Kidney epithelial cell (primary cell): ENCODE measurements around the gene NDUFA8. TPM values are rescaled to one million over a fixed set of nuclear protein-coding genes. Genes with fewer than 3 reads are reported as not detected.

Source experiments
- DNase-seq: peaks from one replicate; pipeline ENCODE4 v3.0.0-alpha.2; 2010; ENCODE audit warnings: low read depth
- H3K27me3 ChIP-seq: 2 replicates; pipeline ENCODE4 v1.6.0; 2011; ENCODE audit warnings: low read length; ENCODE audit not compliant: control insufficient read depth, insufficient read depth
- H3K36me3 ChIP-seq: 2 replicates; pipeline ENCODE4 v1.5.1; 2011; ENCODE audit warnings: low read length; ENCODE audit not compliant: control insufficient read depth, insufficient read depth
- H3K4me3 ChIP-seq: 2 replicates; pipeline ENCODE4 v1.5.1; 2011; ENCODE audit warnings: low read depth, mild to moderate bottlenecking, control low read depth, low read length
- total RNA-seq: library from RNA; depleted of rRNA; stranded (reverse); fragments of >200 nt; gene quantifications from 2 replicates; pipeline ENCODE4 v1.2.3, GENCODE V29; 2015
- TF ChIP-seq, protein P1 (sequence below): IDR thresholded peaks from 2 replicates; pipeline ENCODE4 v1.5.1; 2011; ENCODE audit warnings: mild to moderate bottlenecking, moderate library complexity, low read length, control low read depth, inconsistent platforms; ENCODE audit not compliant: insufficient read depth, poor library complexity, severe bottlenecking

NDUFA8 gene
- total RNA-seq, 1 donor from 2014 or later: 42.7 TPM

- H3K27me3 ChIP-seq: no peaks in the 10 kb centered on the region
- no peak overlapping the region for H3K4me3 ChIP-seq
- no peak for DNase-seq
- TF ChIP-seq, protein P1, sequence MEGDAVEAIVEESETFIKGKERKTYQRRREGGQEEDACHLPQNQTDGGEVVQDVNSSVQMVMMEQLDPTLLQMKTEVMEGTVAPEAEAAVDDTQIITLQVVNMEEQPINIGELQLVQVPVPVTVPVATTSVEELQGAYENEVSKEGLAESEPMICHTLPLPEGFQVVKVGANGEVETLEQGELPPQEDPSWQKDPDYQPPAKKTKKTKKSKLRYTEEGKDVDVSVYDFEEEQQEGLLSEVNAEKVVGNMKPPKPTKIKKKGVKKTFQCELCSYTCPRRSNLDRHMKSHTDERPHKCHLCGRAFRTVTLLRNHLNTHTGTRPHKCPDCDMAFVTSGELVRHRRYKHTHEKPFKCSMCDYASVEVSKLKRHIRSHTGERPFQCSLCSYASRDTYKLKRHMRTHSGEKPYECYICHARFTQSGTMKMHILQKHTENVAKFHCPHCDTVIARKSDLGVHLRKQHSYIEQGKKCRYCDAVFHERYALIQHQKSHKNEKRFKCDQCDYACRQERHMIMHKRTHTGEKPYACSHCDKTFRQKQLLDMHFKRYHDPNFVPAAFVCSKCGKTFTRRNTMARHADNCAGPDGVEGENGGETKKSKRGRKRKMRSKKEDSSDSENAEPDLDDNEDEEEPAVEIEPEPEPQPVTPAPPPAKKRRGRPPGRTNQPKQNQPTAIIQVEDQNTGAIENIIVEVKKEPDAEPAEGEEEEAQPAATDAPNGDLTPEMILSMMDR: no peak
- no peaks in the 10 kb centered on the region for H3K36me3 ChIP-seq
These were observed 55.6 kb downstream of the NDUFA8 start for GRCh38 chr9:122103985-122104384.

DNA sequence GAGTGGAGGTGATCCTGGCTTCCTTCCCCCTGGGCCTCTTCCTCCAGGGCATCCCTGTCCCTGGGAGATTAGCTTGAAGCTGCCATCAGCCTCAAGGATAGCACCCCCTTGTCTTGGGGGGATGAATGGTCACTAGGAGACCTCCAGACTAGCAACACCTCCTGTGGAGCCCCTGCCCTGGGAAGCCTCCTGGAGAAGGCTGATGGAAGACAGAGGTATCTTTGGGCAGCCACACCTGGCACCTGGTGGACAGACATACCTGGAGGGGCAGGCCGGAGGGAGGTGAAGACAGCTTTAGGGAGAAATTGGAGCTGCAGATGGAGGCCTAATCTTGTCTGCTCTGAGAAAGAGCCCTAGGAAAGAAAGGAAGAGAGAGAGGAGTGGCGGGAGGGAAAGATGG is 57.4 kb downstream of the NDUFA8 start:
- TF ChIP-seq, protein P1: no peak
- no peak for DNase-seq
- Histone ChIP-seq H3K4me3 (no peak overlapping the region), H3K27me3 (no peaks in the 10 kb centered on the region), H3K36me3 (no peaks in the 10 kb centered on the region)

DNA sequence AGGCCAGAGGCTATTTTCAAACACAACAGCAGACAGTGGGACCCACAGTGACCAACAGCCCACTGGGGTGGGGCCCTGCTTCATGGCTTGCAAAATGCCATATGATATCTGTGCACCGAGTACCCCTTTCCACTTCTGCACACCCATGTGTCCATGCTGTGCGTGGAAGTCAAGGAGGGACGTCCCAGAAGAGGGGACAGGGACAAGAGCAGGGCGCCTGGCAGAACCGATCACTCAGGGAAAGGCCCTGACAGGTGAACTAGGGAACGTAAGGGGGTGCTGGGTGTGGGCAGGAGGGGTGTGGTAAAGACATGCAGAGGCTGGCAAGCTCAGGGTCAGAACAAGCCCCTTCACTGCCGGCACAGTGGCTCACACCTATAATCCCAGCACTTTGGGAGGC is 58.8 kb downstream of the NDUFA8 start:
- no peaks in the 10 kb centered on the region for H3K27me3 ChIP-seq
- DNase-seq: no peak
- no peak overlapping the region for H3K4me3 ChIP-seq
- TF ChIP-seq, protein P1: no peak
- H3K36me3 ChIP-seq: no peaks in the 10 kb centered on the region

GRCh38 chr9:122099271-122099869 is 60.2 kb downstream of the NDUFA8 start:
- no peaks in the 10 kb centered on the region for H3K36me3 ChIP-seq
- TF ChIP-seq, protein P1: peak; percentile 87
- no peaks in the 10 kb centered on the region for H3K27me3 ChIP-seq
- DNase-seq: peak; percentile 28
- no peak overlapping the region for H3K4me3 ChIP-seq

GRCh38 chr9:122097679-122098315 is 61.8 kb downstream of the NDUFA8 start:
- TF ChIP-seq, protein P1: no peak
- no peak overlapping the region for H3K4me3 ChIP-seq
- no peaks in the 10 kb centered on the region for H3K27me3 ChIP-seq
- DNase-seq: no peak
- H3K36me3 ChIP-seq: no peaks in the 10 kb centered on the region
